Panc1 (cell line): ENCODE data around the gene SLC4A8.

Experiments
- POLR2AphosphoS5 ChIP-seq: IDR thresholded peaks from 2 replicates; pipeline ENCODE4 v1.6.1; 2012; ENCODE audit warnings: mild to moderate bottlenecking, low read depth, low read length, moderate library complexity
- SIN3A ChIP-seq: IDR thresholded peaks from 2 replicates; pipeline ENCODE4 v1.6.1; 2012; ENCODE audit warnings: low read depth, mild to moderate bottlenecking, low read length, moderate library complexity, borderline replicate concordance; ENCODE audit not compliant: insufficient read depth
- TCF7L2 ChIP-seq: IDR thresholded peaks from 2 replicates; pipeline ENCODE4 v1.6.1; 2011; ENCODE audit warnings: mild to moderate bottlenecking, low read depth, low read length, inconsistent platforms
- TF ChIP-seq, protein P1 (sequence below): fragments of 450-650 bp; IDR thresholded peaks from 2 replicates; pipeline ENCODE4 v1.5.1; 2017; ENCODE audit warnings: mild to moderate bottlenecking
- TF ChIP-seq, protein P2 (sequence below), 2 experiments: IDR thresholded peaks; 2 replicates each; pipeline ENCODE4 v1.6.1; 2011 to 2012; ENCODE audit warnings: low read depth in 2 of 2, control low read depth in 1 of 2, low read length in 1 of 2, mild to moderate bottlenecking in 1 of 2, moderate library complexity in 1 of 2; ENCODE audit not compliant: insufficient read depth in 1 of 2

DNA sequence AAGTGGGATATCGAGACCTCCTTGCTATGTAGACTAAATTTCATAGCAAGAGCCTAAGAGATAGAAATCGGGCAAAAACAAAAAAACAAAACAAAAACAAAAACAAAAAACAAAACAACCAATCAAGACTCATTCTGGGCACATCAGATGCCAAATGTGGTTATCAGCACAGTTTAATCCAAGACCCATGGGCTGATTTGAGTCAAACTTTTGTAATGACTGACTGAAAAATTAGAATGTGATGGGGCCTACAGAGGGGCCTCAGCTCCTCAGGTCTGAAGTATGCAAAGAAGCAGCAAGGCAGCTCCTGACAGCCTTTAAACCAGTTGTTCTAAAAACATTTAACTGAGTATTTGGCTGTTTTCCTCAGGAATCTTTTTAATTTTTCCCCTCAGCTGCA lies 49.3 kb downstream of the SLC4A8 start:
- no peak for TF ChIP-seq POLR2AphosphoS5
- TF ChIP-seq, protein P1, sequence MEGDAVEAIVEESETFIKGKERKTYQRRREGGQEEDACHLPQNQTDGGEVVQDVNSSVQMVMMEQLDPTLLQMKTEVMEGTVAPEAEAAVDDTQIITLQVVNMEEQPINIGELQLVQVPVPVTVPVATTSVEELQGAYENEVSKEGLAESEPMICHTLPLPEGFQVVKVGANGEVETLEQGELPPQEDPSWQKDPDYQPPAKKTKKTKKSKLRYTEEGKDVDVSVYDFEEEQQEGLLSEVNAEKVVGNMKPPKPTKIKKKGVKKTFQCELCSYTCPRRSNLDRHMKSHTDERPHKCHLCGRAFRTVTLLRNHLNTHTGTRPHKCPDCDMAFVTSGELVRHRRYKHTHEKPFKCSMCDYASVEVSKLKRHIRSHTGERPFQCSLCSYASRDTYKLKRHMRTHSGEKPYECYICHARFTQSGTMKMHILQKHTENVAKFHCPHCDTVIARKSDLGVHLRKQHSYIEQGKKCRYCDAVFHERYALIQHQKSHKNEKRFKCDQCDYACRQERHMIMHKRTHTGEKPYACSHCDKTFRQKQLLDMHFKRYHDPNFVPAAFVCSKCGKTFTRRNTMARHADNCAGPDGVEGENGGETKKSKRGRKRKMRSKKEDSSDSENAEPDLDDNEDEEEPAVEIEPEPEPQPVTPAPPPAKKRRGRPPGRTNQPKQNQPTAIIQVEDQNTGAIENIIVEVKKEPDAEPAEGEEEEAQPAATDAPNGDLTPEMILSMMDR, result no peak
- no peak for TF ChIP-seq SIN3A
- TF ChIP-seq, protein P2, sequence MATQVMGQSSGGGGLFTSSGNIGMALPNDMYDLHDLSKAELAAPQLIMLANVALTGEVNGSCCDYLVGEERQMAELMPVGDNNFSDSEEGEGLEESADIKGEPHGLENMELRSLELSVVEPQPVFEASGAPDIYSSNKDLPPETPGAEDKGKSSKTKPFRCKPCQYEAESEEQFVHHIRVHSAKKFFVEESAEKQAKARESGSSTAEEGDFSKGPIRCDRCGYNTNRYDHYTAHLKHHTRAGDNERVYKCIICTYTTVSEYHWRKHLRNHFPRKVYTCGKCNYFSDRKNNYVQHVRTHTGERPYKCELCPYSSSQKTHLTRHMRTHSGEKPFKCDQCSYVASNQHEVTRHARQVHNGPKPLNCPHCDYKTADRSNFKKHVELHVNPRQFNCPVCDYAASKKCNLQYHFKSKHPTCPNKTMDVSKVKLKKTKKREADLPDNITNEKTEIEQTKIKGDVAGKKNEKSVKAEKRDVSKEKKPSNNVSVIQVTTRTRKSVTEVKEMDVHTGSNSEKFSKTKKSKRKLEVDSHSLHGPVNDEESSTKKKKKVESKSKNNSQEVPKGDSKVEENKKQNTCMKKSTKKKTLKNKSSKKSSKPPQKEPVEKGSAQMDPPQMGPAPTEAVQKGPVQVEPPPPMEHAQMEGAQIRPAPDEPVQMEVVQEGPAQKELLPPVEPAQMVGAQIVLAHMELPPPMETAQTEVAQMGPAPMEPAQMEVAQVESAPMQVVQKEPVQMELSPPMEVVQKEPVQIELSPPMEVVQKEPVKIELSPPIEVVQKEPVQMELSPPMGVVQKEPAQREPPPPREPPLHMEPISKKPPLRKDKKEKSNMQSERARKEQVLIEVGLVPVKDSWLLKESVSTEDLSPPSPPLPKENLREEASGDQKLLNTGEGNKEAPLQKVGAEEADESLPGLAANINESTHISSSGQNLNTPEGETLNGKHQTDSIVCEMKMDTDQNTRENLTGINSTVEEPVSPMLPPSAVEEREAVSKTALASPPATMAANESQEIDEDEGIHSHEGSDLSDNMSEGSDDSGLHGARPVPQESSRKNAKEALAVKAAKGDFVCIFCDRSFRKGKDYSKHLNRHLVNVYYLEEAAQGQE (IDR thresholded peaks at IDR 0.05; ENCODE audit: insufficient read depth in 1 of 2, low read depth in 2 of 2, low read length in 1 of 2), result no peak
- TF ChIP-seq TCF7L2, result no peak
